Neural cell (in vitro differentiated cells): ENCODE results near the gene BTBD16.

Experiments
- EP300 ChIP-seq: fragments of 450-650 bp; conservative IDR thresholded peaks from 2 replicates; pipeline ENCODE4 v1.6.1; 2014; ENCODE audit warnings: antibody characterized with exemption, mild to moderate bottlenecking, moderate library complexity; ENCODE audit not compliant: poor library complexity, severe bottlenecking
- EZH2 ChIP-seq: fragments of 200-600, 300-800 bp; shearing (Covaris generic), sonication (generic); IDR thresholded peaks from 2 replicates; pipeline ENCODE4 v1.6.1; 2014; ENCODE audit warnings: antibody characterized with exemption, low read length, borderline replicate concordance, mild to moderate bottlenecking; ENCODE audit not compliant: insufficient read depth, poor library complexity, severe bottlenecking
- RAD21 ChIP-seq: fragments of 450-650 bp; conservative IDR thresholded peaks from 2 replicates; pipeline ENCODE4 v1.6.1; 2014; ENCODE audit warnings: antibody characterized with exemption, mild to moderate bottlenecking, moderate library complexity
- TF ChIP-seq, protein P1 (sequence below): fragments of 450-650 bp; IDR thresholded peaks from 2 replicates; pipeline ENCODE4 v1.5.1; 2014; ENCODE audit warnings: antibody characterized with exemption, mild to moderate bottlenecking, moderate library complexity; ENCODE audit not compliant: poor library complexity, severe bottlenecking

- TF ChIP-seq, protein P1, sequence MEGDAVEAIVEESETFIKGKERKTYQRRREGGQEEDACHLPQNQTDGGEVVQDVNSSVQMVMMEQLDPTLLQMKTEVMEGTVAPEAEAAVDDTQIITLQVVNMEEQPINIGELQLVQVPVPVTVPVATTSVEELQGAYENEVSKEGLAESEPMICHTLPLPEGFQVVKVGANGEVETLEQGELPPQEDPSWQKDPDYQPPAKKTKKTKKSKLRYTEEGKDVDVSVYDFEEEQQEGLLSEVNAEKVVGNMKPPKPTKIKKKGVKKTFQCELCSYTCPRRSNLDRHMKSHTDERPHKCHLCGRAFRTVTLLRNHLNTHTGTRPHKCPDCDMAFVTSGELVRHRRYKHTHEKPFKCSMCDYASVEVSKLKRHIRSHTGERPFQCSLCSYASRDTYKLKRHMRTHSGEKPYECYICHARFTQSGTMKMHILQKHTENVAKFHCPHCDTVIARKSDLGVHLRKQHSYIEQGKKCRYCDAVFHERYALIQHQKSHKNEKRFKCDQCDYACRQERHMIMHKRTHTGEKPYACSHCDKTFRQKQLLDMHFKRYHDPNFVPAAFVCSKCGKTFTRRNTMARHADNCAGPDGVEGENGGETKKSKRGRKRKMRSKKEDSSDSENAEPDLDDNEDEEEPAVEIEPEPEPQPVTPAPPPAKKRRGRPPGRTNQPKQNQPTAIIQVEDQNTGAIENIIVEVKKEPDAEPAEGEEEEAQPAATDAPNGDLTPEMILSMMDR = no peak
- TF ChIP-seq EZH2 = no peak
- TF ChIP-seq EP300 = no peak
- no peak for TF ChIP-seq RAD21
Measured at GRCh38 chr10:122249991-122250750, 20.9 kb upstream of the BTBD16 start.
